ENCODE results near the gene COPS6.

COPS6 gene

GRCh38 chr7:100130608-100131453 lies 42.1 kb downstream of the COPS6 start:
- TF ChIP-seq, protein P1, sequence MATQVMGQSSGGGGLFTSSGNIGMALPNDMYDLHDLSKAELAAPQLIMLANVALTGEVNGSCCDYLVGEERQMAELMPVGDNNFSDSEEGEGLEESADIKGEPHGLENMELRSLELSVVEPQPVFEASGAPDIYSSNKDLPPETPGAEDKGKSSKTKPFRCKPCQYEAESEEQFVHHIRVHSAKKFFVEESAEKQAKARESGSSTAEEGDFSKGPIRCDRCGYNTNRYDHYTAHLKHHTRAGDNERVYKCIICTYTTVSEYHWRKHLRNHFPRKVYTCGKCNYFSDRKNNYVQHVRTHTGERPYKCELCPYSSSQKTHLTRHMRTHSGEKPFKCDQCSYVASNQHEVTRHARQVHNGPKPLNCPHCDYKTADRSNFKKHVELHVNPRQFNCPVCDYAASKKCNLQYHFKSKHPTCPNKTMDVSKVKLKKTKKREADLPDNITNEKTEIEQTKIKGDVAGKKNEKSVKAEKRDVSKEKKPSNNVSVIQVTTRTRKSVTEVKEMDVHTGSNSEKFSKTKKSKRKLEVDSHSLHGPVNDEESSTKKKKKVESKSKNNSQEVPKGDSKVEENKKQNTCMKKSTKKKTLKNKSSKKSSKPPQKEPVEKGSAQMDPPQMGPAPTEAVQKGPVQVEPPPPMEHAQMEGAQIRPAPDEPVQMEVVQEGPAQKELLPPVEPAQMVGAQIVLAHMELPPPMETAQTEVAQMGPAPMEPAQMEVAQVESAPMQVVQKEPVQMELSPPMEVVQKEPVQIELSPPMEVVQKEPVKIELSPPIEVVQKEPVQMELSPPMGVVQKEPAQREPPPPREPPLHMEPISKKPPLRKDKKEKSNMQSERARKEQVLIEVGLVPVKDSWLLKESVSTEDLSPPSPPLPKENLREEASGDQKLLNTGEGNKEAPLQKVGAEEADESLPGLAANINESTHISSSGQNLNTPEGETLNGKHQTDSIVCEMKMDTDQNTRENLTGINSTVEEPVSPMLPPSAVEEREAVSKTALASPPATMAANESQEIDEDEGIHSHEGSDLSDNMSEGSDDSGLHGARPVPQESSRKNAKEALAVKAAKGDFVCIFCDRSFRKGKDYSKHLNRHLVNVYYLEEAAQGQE (IDR thresholded peaks at IDR 0.05; ENCODE audit: insufficient read depth in 1 of 2, low read depth in 2 of 2, low read length in 2 of 2) = no peak
- TF ChIP-seq FOXP2 (optimal IDR thresholded peaks at IDR 0.05; ENCODE audit: borderline replicate concordance, extremely low read depth, extremely low read length, insufficient read depth) (no peak), TAF1 (IDR thresholded peaks at IDR 0.05; ENCODE audit: borderline replicate concordance, insufficient read depth, low read length) (no peak), SIN3A (IDR thresholded peaks at IDR 0.05; ENCODE audit: borderline replicate concordance, insufficient read depth, low read length) (no peak), POLR2AphosphoS5 (IDR thresholded peaks at IDR 0.05; ENCODE audit: low read depth, low read length) (no peak)

DNA sequence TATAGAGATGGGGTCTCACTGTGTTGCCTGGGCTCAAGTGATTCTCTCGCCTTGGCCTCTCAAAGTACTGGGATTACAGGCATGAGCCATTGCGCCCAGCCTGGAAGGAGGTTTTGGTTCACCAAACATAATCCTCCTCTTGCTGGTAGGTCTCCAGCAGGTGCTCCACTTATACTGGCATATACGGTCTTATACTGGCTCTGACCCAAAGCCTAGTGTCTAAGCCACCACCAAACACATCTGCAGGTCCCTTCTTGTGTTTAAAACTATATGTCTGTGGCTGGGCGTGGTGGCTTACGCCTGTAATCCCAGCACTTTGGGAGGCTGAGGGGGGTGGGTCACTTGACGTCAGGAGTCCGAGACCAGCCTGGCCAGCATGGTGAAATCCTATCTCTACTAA lies 43.4 kb downstream of the COPS6 start:
- TF ChIP-seq SIN3A (IDR thresholded peaks at IDR 0.05; ENCODE audit: borderline replicate concordance, insufficient read depth, low read length) = no peak
- TF ChIP-seq, protein P1 (IDR thresholded peaks at IDR 0.05; ENCODE audit: insufficient read depth in 1 of 2, low read depth in 2 of 2, low read length in 2 of 2) = no peak
- no peak for TF ChIP-seq TAF1 (IDR thresholded peaks at IDR 0.05; ENCODE audit: borderline replicate concordance, insufficient read depth, low read length)
- TF ChIP-seq FOXP2 (optimal IDR thresholded peaks at IDR 0.05; ENCODE audit: borderline replicate concordance, extremely low read depth, extremely low read length, insufficient read depth) = no peak
- no peak for TF ChIP-seq POLR2AphosphoS5 (IDR thresholded peaks at IDR 0.05; ENCODE audit: low read depth, low read length)

DNA sequence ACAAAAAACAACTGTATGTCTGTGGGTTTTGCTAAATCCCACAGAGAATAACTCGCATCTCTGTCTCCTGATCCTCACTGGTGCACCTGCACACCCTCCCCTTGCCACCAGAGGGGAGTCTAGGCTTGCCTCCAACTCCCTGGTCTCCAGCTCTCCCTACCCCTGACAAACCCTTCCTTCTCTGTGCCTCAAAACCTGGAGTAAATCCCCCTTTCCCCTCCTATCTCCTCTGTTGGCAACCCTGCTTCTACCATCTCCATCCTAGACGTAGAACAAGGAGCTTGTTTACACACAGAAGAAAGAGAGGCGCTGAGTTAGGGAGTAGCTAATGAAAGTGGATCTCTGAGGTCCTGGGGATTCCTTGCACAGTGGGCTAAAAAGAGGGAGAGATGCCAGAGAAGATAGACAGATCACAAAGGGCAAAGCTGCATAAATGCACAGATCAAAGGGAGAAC lies 44.0 kb downstream of the COPS6 start:
- TF ChIP-seq POLR2AphosphoS5 (IDR thresholded peaks at IDR 0.05; ENCODE audit: low read depth, low read length) (no peak), FOXP2 (optimal IDR thresholded peaks at IDR 0.05; ENCODE audit: borderline replicate concordance, extremely low read depth, extremely low read length, insufficient read depth) (no peak), SIN3A (IDR thresholded peaks at IDR 0.05; ENCODE audit: borderline replicate concordance, insufficient read depth, low read length) (no peak), TAF1 (IDR thresholded peaks at IDR 0.05; ENCODE audit: borderline replicate concordance, insufficient read depth, low read length) (no peak)
- TF ChIP-seq, protein P1 (IDR thresholded peaks at IDR 0.05; ENCODE audit: insufficient read depth in 1 of 2, low read depth in 2 of 2, low read length in 2 of 2) = no peak

DNA sequence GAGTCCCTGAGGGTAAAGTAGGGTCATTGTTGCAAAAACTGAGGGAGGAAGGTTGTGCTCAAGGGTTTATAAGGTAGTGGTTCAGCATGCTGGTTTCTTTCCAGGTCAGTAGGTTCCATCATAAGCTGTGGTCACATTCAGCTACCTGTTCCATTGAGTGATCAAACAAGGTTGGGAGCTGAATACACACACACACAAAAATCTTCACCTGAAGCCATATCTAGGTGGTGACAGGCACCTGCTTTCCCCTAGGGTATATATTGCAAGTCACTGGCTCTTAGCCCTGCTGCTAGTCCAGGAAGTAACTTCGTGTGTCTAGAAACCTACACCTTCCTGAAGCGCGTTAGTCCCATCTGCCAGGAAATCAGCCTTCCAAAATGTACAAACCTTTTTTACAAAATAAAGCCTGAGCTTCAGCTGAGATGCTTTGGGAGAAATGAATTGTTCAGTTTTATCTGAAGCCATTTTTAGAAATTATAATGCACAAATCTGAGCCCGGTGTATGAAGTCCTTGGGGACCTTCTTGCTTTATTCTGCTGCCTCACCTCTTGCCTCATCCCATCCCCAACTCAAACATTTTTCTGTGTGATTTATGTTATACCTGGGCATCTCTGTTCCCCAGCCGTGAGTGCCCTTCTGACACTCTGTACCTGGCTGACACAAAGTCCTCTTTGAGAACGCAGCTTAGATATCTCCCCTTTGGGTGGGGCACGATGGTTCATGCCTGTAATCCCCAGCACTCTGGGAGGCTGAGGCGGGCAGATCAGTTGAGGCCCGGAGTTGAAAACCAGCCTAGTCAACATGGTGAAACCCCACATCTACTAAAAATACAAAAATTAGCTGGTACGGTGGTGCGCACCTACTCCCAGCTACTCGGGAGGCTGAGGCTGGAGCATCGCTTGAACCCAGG lies 49.3 kb downstream of the COPS6 start:
- TF ChIP-seq, protein P1 (IDR thresholded peaks at IDR 0.05; ENCODE audit: insufficient read depth in 1 of 2, low read depth in 2 of 2, low read length in 2 of 2) = no peak
- TF ChIP-seq FOXP2 (optimal IDR thresholded peaks at IDR 0.05; ENCODE audit: borderline replicate concordance, extremely low read depth, extremely low read length, insufficient read depth) (no peak), POLR2AphosphoS5 (IDR thresholded peaks at IDR 0.05; ENCODE audit: low read depth, low read length) (no peak), TAF1 (IDR thresholded peaks at IDR 0.05; ENCODE audit: borderline replicate concordance, insufficient read depth, low read length) (no peak)

Measured in PFSK-1 (cell line).